ENCODE data around the gene OLA1. TPM values are rescaled to one million over a fixed set of nuclear protein-coding genes. Genes with fewer than 3 reads are reported as not detected.

Gene OLA1
- total and polyA plus RNA-seq, 9 of the 15 experiments (the other 6 are each of a cell fraction or from before 2014, with no cell fraction given) = 208 to 353 (median 225) TPM

- TF ChIP-seq HDAC1 (IDR thresholded peaks at IDR 0.05) = no peak
- TF ChIP-seq CHAMP1 (IDR thresholded peaks at IDR 0.05) = 0 out of 2 replicates have a peak, but pooled peaks have one; percentile 27
- 0 out of 2 replicates have a peak, but pooled peaks have one; percentile 7 for TF ChIP-seq ARID1B (IDR thresholded peaks at IDR 0.05)
- TF ChIP-seq C11orf30 (IDR thresholded peaks at IDR 0.05; ENCODE audit: low read depth) = 0 out of 2 replicates have a peak, but pooled peaks have one; percentile 30
- TF ChIP-seq FOXK1 (CRISPR knock-in tag; IDR thresholded peaks at IDR 0.05; ENCODE audit: borderline replicate concordance) = no peak
- no peak for TF ChIP-seq MED1 (CRISPR knock-in tag; IDR thresholded peaks at IDR 0.05; ENCODE audit: borderline replicate concordance)
- no peak for TF ChIP-seq WHSC1 (IDR thresholded peaks at IDR 0.05; ENCODE audit: low read length)
- peak; percentile 80 for TF ChIP-seq CBFA2T3 (IDR thresholded peaks at IDR 0.05)
- no peak for TF ChIP-seq BCL6 (CRISPR knock-in tag; IDR thresholded peaks at IDR 0.05)
- TF ChIP-seq FOXK2 (conservative IDR thresholded peaks at IDR 0.05 in 1 of 2, IDR thresholded peaks at IDR 0.05 in 1 of 2; ENCODE audit: low read depth in 2 of 2) = no peak
- no peak for TF ChIP-seq ARID2 (IDR thresholded peaks at IDR 0.05)
- TF ChIP-seq CHD7 (IDR thresholded peaks at IDR 0.05; ENCODE audit: low read depth, low read length) = no peak
- no peak for TF ChIP-seq MCM2 (IDR thresholded peaks at IDR 0.05; ENCODE audit: low read depth)
- 0 out of 2 replicates have a peak, but pooled peaks have one; percentile 8 for TF ChIP-seq STAT5A (IDR thresholded peaks at IDR 0.05; ENCODE audit: borderline replicate concordance, low read length)
- 0 out of 2 replicates have a peak, but pooled peaks have one; percentile 19 for TF ChIP-seq EGR1 (conservative IDR thresholded peaks at IDR 0.05)
- no peak for TF ChIP-seq POLR2A (conservative IDR thresholded peaks at IDR 0.05)
- TF ChIP-seq HMG20A (CRISPR knock-in tag; conservative IDR thresholded peaks at IDR 0.05) = no peak
- TF ChIP-seq ZNF316 (IDR thresholded peaks at IDR 0.05) = 0 out of 2 replicates have a peak, but pooled peaks have one; percentile 32
These were observed 198.4 kb downstream of the OLA1 start (continued) for GRCh38 chr2:174049895-174050294.

Data from K562 (cell line).